HEK293 (cell line): ENCODE data around the gene RORC.

Source experiments
- GLI2 ChIP-seq: fragments of 450-650 bp; formaldehyde crosslinking; IDR thresholded peaks from 2 replicates; pipeline ENCODE4; 2017; ENCODE audit warnings: missing biosample characterization, missing genetic modification characterization, low read depth, borderline replicate concordance
- GLIS2 ChIP-seq: fragments of 450-650 bp; formaldehyde crosslinking; IDR thresholded peaks from 2 replicates; pipeline ENCODE4 v1.5.1; 2016; ENCODE audit warnings: missing biosample characterization, missing genetic modification characterization
- KLF10 ChIP-seq: fragments of 450-650 bp; IDR thresholded peaks from 2 replicates; pipeline ENCODE4 v1.5.1; 2018; ENCODE audit warnings: missing biosample characterization, mild to moderate bottlenecking, missing genetic modification characterization
- MEIS1 ChIP-seq: sonication (generic); formaldehyde crosslinking; IDR thresholded peaks from 2 replicates; pipeline ENCODE4 v1.8.1; 2022; ENCODE audit warnings: missing genetic modification reagents, mild to moderate bottlenecking, borderline replicate concordance
- MZF1 ChIP-seq: fragments of 450-650 bp; formaldehyde crosslinking; IDR thresholded peaks from 2 replicates; pipeline ENCODE4 v1.5.1; 2017; ENCODE audit warnings: missing biosample characterization, missing genetic modification characterization, borderline replicate concordance
- PRDM1 ChIP-seq: fragments of 450-650 bp; formaldehyde crosslinking; IDR thresholded peaks from 2 replicates; pipeline ENCODE4; 2016; ENCODE audit warnings: missing biosample characterization, missing genetic modification characterization
- REPIN1 ChIP-seq: fragments of 450-650 bp; formaldehyde crosslinking; IDR thresholded peaks from 2 replicates; pipeline ENCODE4 v1.5.1; 2017; ENCODE audit warnings: missing biosample characterization, missing genetic modification characterization, low read depth
- TCF7L2 ChIP-seq: IDR thresholded peaks from 2 replicates; pipeline ENCODE4 v1.6.1; 2011; ENCODE audit warnings: low read depth, mild to moderate bottlenecking, inconsistent platforms, low read length, moderate library complexity, borderline replicate concordance
- YY2 ChIP-seq: fragments of 450-650 bp; formaldehyde crosslinking; IDR thresholded peaks from 2 replicates; pipeline ENCODE4 v1.5.1; 2016; ENCODE audit warnings: missing biosample characterization, missing genetic modification characterization
- ZBTB17 ChIP-seq: fragments of 450-650 bp; formaldehyde crosslinking; IDR thresholded peaks from 2 replicates; pipeline ENCODE4 v1.5.1; 2016; ENCODE audit warnings: missing biosample characterization, missing genetic modification characterization
- ZBTB26 ChIP-seq: fragments of 450-650 bp; formaldehyde crosslinking; optimal IDR thresholded peaks from 2 replicates; pipeline ENCODE3; 2016; ENCODE audit warnings: missing biosample characterization, mild to moderate bottlenecking, missing genetic modification characterization
- ZBTB48 ChIP-seq: fragments of 450-650 bp; formaldehyde crosslinking; IDR thresholded peaks from 2 replicates; pipeline ENCODE4 v1.5.1; 2016; ENCODE audit warnings: missing biosample characterization, missing genetic modification characterization
- ZIC2 ChIP-seq: fragments of 450-650 bp; formaldehyde crosslinking; IDR thresholded peaks from 2 replicates; pipeline ENCODE4 v1.5.1; 2016; ENCODE audit warnings: missing biosample characterization, missing genetic modification characterization
- ZNF16 ChIP-seq: fragments of 450-650 bp; formaldehyde crosslinking; IDR thresholded peaks from 2 replicates; pipeline ENCODE4 v1.5.1; 2016; ENCODE audit warnings: low read depth, missing biosample characterization, missing genetic modification characterization
- ZNF2 ChIP-seq: fragments of 450-650 bp; formaldehyde crosslinking; IDR thresholded peaks from 2 replicates; pipeline ENCODE4 v1.5.1; 2016; ENCODE audit warnings: missing biosample characterization, missing genetic modification characterization
- ZNF202 ChIP-seq: fragments of 450-650 bp; formaldehyde crosslinking; IDR thresholded peaks from 2 replicates; pipeline ENCODE4 v1.5.1; 2016; ENCODE audit warnings: missing biosample characterization, missing genetic modification characterization, borderline replicate concordance
- ZNF24 ChIP-seq: fragments of 450-650 bp; formaldehyde crosslinking; IDR thresholded peaks from 2 replicates; pipeline ENCODE4 v1.5.1; 2016; ENCODE audit warnings: missing biosample characterization, missing genetic modification characterization
- ZNF248 ChIP-seq: fragments of 450-650 bp; formaldehyde crosslinking; IDR thresholded peaks from 2 replicates; pipeline ENCODE4 v1.5.1; 2017; ENCODE audit warnings: missing biosample characterization, missing genetic modification characterization
- ZNF274 ChIP-seq, 2 experiments: fragments of 200-500 bp in 1 of 2; fragments of 450-650 bp in 1 of 2; sonication (Bioruptor generic) in 1 of 2; formaldehyde crosslinking in 1 of 2; IDR thresholded peaks; 2 replicates each; pipeline versions ENCODE4 v1.5.1 to v1.6.1; 2014 to 2016; ENCODE audit warnings: borderline replicate concordance in 1 of 2, inconsistent platforms in 1 of 2, low read length in 1 of 2, missing biosample characterization in 1 of 2, missing genetic modification characterization in 1 of 2
- ZNF292 ChIP-seq: fragments of 450-650 bp; formaldehyde crosslinking; IDR thresholded peaks from 2 replicates; pipeline ENCODE4 v1.5.1; 2016; ENCODE audit warnings: low read depth, missing biosample characterization, missing genetic modification characterization, borderline replicate concordance
- ZNF354C ChIP-seq: fragments of 450-650 bp; formaldehyde crosslinking; IDR thresholded peaks from 2 replicates; pipeline ENCODE4 v1.5.1; 2016; ENCODE audit warnings: missing biosample characterization, missing genetic modification characterization, low read depth, borderline replicate concordance
- ZNF416 ChIP-seq: fragments of 450-650 bp; formaldehyde crosslinking; IDR thresholded peaks from 2 replicates; pipeline ENCODE4 v1.5.1; 2016; ENCODE audit warnings: missing biosample characterization, missing genetic modification characterization
- ZNF510 ChIP-seq: fragments of 450-650 bp; formaldehyde crosslinking; IDR thresholded peaks from 2 replicates; pipeline ENCODE4 v1.5.1; 2018; ENCODE audit warnings: mild to moderate bottlenecking, missing genetic modification characterization, missing biosample characterization; ENCODE audit not compliant: insufficient replicate concordance
- ZNF529 ChIP-seq: fragments of 450-650 bp; formaldehyde crosslinking; IDR thresholded peaks from 2 replicates; pipeline ENCODE4 v1.5.1; 2017; ENCODE audit warnings: missing genetic modification characterization, missing biosample characterization; ENCODE audit not compliant: insufficient replicate concordance
- ZNF548 ChIP-seq: fragments of 450-650 bp; formaldehyde crosslinking; IDR thresholded peaks from 2 replicates; pipeline ENCODE4 v1.5.1; 2016; ENCODE audit warnings: missing biosample characterization, missing genetic modification characterization
- ZNF626 ChIP-seq: fragments of 450-650 bp; sonication (Bioruptor Pico); formaldehyde crosslinking; IDR thresholded peaks from 2 replicates; pipeline ENCODE4 v1.5.1; 2018; ENCODE audit warnings: missing biosample characterization, missing genetic modification characterization, inconsistent platforms
- ZNF629 ChIP-seq: fragments of 450-650 bp; formaldehyde crosslinking; IDR thresholded peaks from 2 replicates; pipeline ENCODE4 v1.5.1; 2017; ENCODE audit warnings: missing biosample characterization, missing genetic modification characterization
- ZNF776 ChIP-seq: fragments of 450-650 bp; formaldehyde crosslinking; IDR thresholded peaks from 2 replicates; pipeline ENCODE4 v1.5.0; 2017; ENCODE audit warnings: missing biosample characterization, missing genetic modification characterization, borderline replicate concordance
- ZSCAN23 ChIP-seq: fragments of 450-650 bp; formaldehyde crosslinking; IDR thresholded peaks from 2 replicates; pipeline ENCODE4 v1.5.1; 2016; ENCODE audit warnings: missing biosample characterization, missing genetic modification characterization
- TF ChIP-seq, protein P1 (sequence below): fragments of 450-650 bp; formaldehyde crosslinking; IDR thresholded peaks from 2 replicates; pipeline ENCODE4 v1.5.1; 2016; ENCODE audit warnings: missing biosample characterization, missing genetic modification characterization
- TF ChIP-seq, protein P2 (sequence below): fragments of 450-650 bp; formaldehyde crosslinking; IDR thresholded peaks from 2 replicates; pipeline ENCODE4 v1.5.1; 2016; ENCODE audit warnings: missing biosample characterization, missing genetic modification characterization
- TF ChIP-seq, protein P3 (sequence below): fragments of 450-650 bp; formaldehyde crosslinking; IDR thresholded peaks from 2 replicates; pipeline ENCODE4; 2016; ENCODE audit warnings: missing biosample characterization, missing genetic modification characterization

Gene RORC

DNA sequence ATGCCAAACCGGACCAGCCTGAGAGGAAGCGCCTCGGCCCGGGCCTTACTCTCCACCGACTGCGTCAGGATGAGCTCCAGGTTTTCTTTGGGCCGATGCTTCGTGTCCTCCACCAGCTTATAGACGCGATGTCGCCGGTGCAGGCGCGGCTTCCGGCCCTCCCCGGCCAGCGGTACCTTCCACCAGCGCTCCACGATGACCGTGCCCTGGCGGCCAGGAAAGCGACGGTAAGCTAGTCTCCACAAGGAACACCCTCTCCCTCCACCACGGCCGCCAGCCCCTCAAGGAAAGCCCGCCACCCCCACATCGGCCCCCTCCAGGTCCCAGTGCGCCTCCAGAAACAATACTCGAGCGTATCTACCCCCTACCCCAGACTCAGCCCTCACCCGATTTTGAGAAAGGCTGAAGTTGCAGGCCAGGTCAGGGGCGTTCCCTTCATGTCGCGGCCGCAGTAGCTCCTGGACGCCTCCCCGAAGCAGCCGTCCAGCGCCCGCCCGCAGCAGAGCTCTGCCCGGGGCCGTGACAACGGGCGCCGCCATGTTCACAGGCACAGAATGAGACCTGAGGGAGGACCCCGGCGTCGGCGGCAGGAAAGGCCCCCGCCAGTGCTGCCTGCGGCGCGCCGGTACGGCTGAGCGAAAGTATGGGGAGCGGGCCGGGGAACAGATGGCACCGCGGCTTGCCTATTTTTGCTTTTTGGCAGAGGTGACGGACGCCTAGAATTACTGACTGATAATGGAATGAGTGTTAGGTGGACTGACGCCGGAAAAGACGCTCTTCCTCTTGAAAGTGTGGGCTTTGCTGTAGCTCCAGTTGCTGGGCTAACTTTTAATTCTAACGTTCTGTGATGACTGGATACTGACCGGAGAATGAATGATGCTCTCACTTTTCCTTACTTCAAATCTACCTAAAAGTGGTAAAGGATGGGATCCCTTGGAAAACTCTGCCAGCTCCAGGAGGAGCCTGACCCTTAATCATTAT, 68.4 kb downstream of the RORC start, which contains the start of gene MRPL9 (continued):
- TF ChIP-seq ZNF629 (tag by site-specific recombination) (peak; percentile 38), ZNF2 (tag by site-specific recombination) (peak; percentile 39; the same call in 1 of the 2 replicates), ZNF354C (tag by site-specific recombination) (no peak), ZNF510 (tag by site-specific recombination) (no peak), GLI2 (no peak), MZF1 (0 out of 2 replicates have a peak, but pooled peaks have one; percentile 50), ZNF529 (no peak), ZIC2 (tag by site-specific recombination) (peak; percentile 41; the same call in 1 of the 2 replicates), ZBTB48 (tag by site-specific recombination) (no peak), TCF7L2 (no peak), ZNF776 (tag by site-specific recombination) (no peak), ZBTB17 (tag by site-specific recombination) (peak; percentile 79), PRDM1 (tag by site-specific recombination) (peak; percentile 92), ZNF16 (tag by site-specific recombination) (peak; percentile 19; the same call in 1 of the 2 replicates), ZNF24 (peak; percentile 94), ZNF274 (IDR thresholded peaks at IDR 0.05; ENCODE audit: low read length) (no peak), ZNF274 (tag by site-specific recombination; IDR thresholded peaks at IDR 0.05; ENCODE audit: borderline replicate concordance) (no peak), GLIS2 (tag by site-specific recombination) (peak; percentile 80), ZNF416 (no peak), ZBTB26 (tag by site-specific recombination) (peak; percentile 47), ZNF292 (tag by site-specific recombination) (no peak), ZNF548 (tag by site-specific recombination) (no peak), KLF10 (tag by site-specific recombination) (no peak), ZNF248 (tag by site-specific recombination) (no peak), REPIN1 (tag by site-specific recombination) (no peak), MEIS1 (CRISPR knock-in tag) (no peak), ZNF626 (no peak), YY2 (tag by site-specific recombination) (peak; percentile 95), ZNF202 (tag by site-specific recombination) (no peak), ZSCAN23 (tag by site-specific recombination) (no peak)
- TF ChIP-seq, protein P1, sequence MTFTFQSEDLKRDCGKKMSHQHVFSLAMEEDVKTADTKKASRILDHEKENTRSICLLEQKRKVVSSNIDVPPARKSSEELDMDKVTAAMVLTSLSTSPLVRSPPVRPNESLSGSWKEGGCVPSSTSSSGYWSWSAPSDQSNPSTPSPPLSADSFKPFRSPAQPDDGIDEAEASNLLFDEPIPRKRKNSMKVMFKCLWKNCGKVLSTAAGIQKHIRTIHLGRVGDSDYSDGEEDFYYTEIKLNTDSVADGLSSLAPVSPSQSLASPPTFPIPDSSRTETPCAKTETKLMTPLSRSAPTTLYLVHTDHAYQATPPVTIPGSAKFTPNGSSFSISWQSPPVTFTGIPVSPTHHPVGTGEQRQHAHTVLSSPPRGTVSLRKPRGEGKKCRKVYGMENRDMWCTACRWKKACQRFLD = no peak
- TF ChIP-seq, protein P2, sequence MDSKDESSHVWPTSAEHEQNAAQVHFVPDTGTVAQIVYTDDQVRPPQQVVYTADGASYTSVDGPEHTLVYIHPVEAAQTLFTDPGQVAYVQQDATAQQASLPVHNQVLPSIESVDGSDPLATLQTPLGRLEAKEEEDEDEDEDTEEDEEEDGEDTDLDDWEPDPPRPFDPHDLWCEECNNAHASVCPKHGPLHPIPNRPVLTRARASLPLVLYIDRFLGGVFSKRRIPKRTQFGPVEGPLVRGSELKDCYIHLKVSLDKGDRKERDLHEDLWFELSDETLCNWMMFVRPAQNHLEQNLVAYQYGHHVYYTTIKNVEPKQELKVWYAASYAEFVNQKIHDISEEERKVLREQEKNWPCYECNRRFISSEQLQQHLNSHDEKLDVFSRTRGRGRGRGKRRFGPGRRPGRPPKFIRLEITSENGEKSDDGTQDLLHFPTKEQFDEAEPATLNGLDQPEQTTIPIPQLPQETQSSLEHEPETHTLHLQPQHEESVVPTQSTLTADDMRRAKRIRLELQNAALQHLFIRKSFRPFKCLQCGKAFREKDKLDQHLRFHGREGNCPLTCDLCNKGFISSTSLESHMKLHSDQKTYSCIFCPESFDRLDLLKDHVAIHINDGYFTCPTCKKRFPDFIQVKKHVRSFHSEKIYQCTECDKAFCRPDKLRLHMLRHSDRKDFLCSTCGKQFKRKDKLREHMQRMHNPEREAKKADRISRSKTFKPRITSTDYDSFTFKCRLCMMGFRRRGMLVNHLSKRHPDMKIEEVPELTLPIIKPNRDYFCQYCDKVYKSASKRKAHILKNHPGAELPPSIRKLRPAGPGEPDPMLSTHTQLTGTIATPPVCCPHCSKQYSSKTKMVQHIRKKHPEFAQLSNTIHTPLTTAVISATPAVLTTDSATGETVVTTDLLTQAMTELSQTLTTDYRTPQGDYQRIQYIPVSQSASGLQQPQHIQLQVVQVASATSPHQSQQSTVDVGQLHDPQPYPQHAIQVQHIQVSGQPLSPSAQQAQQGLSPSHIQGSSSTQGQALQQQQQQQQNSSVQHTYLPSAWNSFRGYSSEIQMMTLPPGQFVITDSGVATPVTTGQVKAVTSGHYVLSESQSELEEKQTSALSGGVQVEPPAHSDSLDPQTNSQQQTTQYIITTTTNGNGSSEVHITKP (tag by site-specific recombination) = peak; percentile 43; the same call in 1 of the 2 replicates
- TF ChIP-seq, protein P3, sequence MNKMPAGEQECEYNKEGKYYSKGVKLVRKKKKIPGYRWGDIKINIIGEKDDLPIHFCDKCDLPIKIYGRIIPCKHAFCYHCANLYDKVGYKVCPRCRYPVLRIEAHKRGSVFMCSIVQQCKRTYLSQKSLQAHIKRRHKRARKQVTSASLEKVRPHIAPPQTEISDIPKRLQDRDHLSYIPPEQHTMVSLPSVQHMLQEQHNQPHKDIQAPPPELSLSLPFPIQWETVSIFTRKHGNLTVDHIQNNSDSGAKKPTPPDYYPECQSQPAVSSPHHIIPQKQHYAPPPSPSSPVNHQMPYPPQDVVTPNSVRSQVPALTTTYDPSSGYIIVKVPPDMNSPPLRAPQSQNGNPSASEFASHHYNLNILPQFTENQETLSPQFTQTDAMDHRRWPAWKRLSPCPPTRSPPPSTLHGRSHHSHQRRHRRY = no peak
